ENCODE data around the gene PRKCSH. TPM values are rescaled to one million over a fixed set of nuclear protein-coding genes. Genes with fewer than 3 reads are reported as not detected.
"Not testable (repeated sequence)": the region's sequence is repeated elsewhere in the genome, so short reads cannot be mapped to it uniquely, and the experiment has no call there.

The PRKCSH gene
- total RNA-seq, 2 experiments from 2014 or later = 225 to 269 TPM

DNA sequence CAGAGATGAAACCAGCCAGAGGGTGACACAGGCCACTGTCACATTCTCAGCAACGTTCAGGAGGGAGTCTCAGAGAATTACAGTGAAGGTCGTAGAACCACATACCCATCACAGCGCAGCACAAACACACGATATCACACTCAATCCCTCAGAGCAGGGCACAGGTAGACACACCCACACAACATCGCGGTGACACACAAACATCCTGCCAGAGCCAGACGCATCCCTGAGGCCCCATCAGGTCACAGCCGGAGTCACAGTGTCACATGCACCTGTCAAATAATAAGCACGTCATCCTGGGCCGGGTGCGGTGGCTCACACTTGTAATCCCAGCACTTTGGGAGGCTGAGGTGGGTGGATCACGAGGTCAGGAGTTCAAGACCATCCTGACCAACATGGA is 28.0 kb downstream of the PRKCSH start:
- no peaks in the 10 kb centered on the region for H3K4me1 Mint-ChIP-seq
- POLR2A ChIA-PET = no interaction called here

GRCh38 chr19:11464333-11465265 is 29.2 kb downstream of the PRKCSH start:
- intact Hi-C loops (cut with DNase I, micrococcal nuclease) = no loop called here
- Mint-ChIP-seq H3K9me3 (ENCODE audit: low read depth) (no peaks in the 10 kb centered on the region), H3K27me3 (peaks cover 12% of the 10 kb centered on the region), H3K27ac (no peak overlapping the region), H3K4me1 (no peaks in the 10 kb centered on the region), H3K36me3 (ENCODE audit: low read depth) (no peaks in the 10 kb centered on the region), H3K4me3 (no peak overlapping the region)
- peak; percentile 40 for ATAC-seq
- ChIA-PET POLR2A (no interaction called here), CTCF (no interaction called here)
- DNase-seq = no peak

More for the DNA sequence above, 28.0 kb downstream of the PRKCSH start:
- intact Hi-C loops (cut with DNase I, micrococcal nuclease) = no loop called here
- CTCF ChIA-PET = no interaction called here
- H3K9me3 Mint-ChIP-seq (ENCODE audit: low read depth) = no peaks in the 10 kb centered on the region
- ATAC-seq = peak; percentile 68
- H3K36me3 Mint-ChIP-seq (ENCODE audit: low read depth) = no peaks in the 10 kb centered on the region
- H3K27ac Mint-ChIP-seq = peak overlapping the region; percentile 25
- peak; percentile 44 for DNase-seq
- H3K27me3 Mint-ChIP-seq = peaks cover 14% of the 10 kb centered on the region
- no peak overlapping the region for H3K4me3 Mint-ChIP-seq

DNA sequence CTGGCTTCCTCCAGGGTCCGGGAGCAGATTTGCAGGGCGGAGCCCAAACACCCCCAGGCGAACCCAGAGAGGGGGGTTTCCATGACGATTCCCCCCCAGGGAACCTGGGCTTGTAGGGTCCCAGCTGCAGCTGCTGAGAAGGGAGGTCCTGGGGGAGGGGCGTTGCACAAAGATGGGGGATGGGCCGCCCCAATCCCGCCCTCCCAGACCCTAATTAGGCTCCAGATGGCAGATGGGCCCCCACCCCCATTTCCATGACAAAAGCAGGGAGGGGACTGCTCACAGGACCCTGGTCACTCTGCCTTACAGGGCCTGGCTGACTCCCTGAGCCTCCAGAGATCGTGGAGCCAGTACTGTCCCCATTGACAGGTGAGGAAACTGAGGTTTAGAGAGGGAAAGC is 30.2 kb downstream of the PRKCSH start:
- no peaks in the 10 kb centered on the region for H3K9me3 Mint-ChIP-seq (ENCODE audit: low read depth)
- H3K4me1 Mint-ChIP-seq = no peaks in the 10 kb centered on the region
- POLR2A ChIA-PET = no interaction called here
- H3K36me3 Mint-ChIP-seq (ENCODE audit: low read depth) = no peaks in the 10 kb centered on the region
- DNase-seq (no peak), ATAC-seq (no peak)
- CTCF ChIA-PET = no interaction called here
- H3K27me3 Mint-ChIP-seq = peaks cover 1% of the 10 kb centered on the region
- H3K4me3 Mint-ChIP-seq = no peak overlapping the region
- intact Hi-C loops (cut with DNase I, micrococcal nuclease) = no loop called here
- no peak overlapping the region for H3K27ac Mint-ChIP-seq

- DNase-seq; POLR2A ChIA-PET; CTCF ChIA-PET; H3K4me3 Mint-ChIP-seq; H3K36me3 Mint-ChIP-seq (ENCODE audit: low read depth); intact Hi-C loops (cut with DNase I, micrococcal nuclease); ATAC-seq; H3K27ac Mint-ChIP-seq; H3K9me3 Mint-ChIP-seq (ENCODE audit: low read depth); H3K4me1 Mint-ChIP-seq; H3K27me3 Mint-ChIP-seq: not testable (repeated sequence)
Measured at GRCh38 chr19:11468266-11468845, 32.9 kb downstream of the PRKCSH start.

DNA sequence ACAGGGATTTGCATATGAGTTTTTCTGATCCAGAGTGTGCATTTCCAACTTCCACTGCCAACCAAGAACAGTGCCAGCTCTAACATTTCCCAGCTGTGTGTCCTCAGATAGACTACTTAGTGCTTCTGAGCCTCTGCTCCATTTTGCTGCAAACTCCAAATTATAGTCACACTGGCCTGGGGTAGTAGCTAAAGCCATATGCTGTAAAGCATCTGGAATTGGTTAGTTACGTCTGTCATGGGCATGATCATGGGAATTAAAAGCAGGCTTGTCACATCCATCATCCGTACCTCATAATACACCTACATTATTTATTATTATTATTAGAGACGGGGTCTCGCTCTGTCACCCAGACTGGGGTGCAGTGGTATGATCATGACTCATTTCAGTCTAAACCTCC is 38.3 kb downstream of the PRKCSH start:
- no peak overlapping the region for H3K27ac Mint-ChIP-seq
- H3K4me3 Mint-ChIP-seq = no peak overlapping the region
- intact Hi-C loops (cut with DNase I, micrococcal nuclease) = no loop called here
- ATAC-seq (no peak), DNase-seq (no peak)
- H3K4me1 Mint-ChIP-seq = no peaks in the 10 kb centered on the region
- H3K27me3 Mint-ChIP-seq = peaks cover 4% of the 10 kb centered on the region
- H3K9me3 Mint-ChIP-seq (ENCODE audit: low read depth) = no peaks in the 10 kb centered on the region
- POLR2A ChIA-PET = no interaction called here
- CTCF ChIA-PET = interaction anchor here (0.6 kb wide), 1 partner anchor 689 kb away, joined by 3 read pairs; no protein-coding TSS in a partner anchor
- H3K36me3 Mint-ChIP-seq (ENCODE audit: low read depth) = no peaks in the 10 kb centered on the region

GRCh38 chr19:11475343-11475742 is 39.9 kb downstream of the PRKCSH start:
- H3K27ac Mint-ChIP-seq; DNase-seq; CTCF ChIA-PET; H3K27me3 Mint-ChIP-seq; POLR2A ChIA-PET; H3K4me3 Mint-ChIP-seq; ATAC-seq; intact Hi-C loops (cut with DNase I, micrococcal nuclease); H3K9me3 Mint-ChIP-seq (ENCODE audit: low read depth); H3K36me3 Mint-ChIP-seq (ENCODE audit: low read depth); H3K4me1 Mint-ChIP-seq: not testable (repeated sequence)

GRCh38 chr19:11475861-11476260 is 40.4 kb downstream of the PRKCSH start:
- Mint-ChIP-seq H3K27ac (no peak overlapping the region), H3K4me1 (peaks cover 3% of the 10 kb centered on the region), H3K36me3 (ENCODE audit: low read depth) (no peaks in the 10 kb centered on the region), H3K4me3 (no peak overlapping the region), H3K27me3 (peaks cover 10% of the 10 kb centered on the region), H3K9me3 (ENCODE audit: low read depth) (no peaks in the 10 kb centered on the region)
- no peak for DNase-seq
- intact Hi-C loops (cut with DNase I, micrococcal nuclease) = no loop called here
- POLR2A ChIA-PET = no interaction called here
- ATAC-seq = no peak
- CTCF ChIA-PET = no interaction called here

DNA sequence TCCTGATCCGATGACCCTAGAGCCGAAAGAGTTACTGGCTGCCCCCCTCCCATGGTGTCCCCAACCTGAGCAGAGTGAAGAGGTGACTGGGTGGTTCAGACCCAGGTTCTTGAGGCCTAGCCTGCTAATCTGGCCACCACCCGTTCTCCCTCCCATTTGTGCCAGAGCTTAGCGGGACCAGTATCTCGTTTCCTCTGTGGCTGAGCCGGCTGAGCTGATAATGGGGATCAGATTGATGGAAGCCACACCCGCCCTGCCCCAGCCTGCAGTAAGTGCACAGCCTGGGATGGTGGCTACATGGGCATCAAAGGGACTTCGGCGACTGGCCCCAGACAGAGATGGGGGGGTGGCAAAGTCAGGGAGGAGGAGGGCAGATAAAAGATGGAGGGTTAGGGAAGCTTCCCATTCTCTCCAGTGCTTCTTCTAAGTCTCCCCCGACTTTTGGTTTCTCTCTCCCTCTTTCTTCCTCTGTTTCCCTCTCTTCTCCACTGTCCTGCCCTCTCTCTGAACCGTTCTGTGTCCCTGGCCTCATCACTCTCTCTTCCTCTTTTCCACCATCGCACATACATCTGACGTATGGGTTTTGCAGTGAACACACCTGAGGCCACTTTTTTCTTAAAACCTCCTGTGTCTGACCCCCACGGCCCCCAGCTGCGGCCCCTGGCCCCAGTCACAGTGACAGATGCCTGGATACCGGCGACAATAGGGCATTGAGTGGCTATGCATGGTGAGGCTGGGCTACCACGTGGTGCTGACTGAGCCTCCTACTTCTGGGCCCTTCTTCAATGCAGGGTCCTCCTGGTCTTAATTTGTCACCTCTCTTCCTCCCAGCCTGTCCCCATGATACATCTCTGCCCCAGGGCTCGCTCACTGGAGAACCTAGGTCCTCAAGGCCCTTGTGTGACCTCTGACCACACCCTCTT is 43.0 kb downstream of the PRKCSH start:
- Mint-ChIP-seq H3K4me1 (peaks cover 17% of the 10 kb centered on the region), H3K9me3 (ENCODE audit: low read depth) (no peaks in the 10 kb centered on the region), H3K27me3 (peaks cover 20% of the 10 kb centered on the region), H3K36me3 (ENCODE audit: low read depth) (peaks cover 3% of the 10 kb centered on the region), H3K27ac (no peak overlapping the region), H3K4me3 (no peak overlapping the region)
- ATAC-seq (no peak), DNase-seq (no peak)
- ChIA-PET CTCF (interaction anchor here (0.8 kb wide), 1 partner anchor 104 kb away, joined by 3 read pairs; the partner anchor contains the start of gene SWSAP1), POLR2A (no interaction called here)
- intact Hi-C loops (cut with DNase I, micrococcal nuclease) = no loop called here

DNA sequence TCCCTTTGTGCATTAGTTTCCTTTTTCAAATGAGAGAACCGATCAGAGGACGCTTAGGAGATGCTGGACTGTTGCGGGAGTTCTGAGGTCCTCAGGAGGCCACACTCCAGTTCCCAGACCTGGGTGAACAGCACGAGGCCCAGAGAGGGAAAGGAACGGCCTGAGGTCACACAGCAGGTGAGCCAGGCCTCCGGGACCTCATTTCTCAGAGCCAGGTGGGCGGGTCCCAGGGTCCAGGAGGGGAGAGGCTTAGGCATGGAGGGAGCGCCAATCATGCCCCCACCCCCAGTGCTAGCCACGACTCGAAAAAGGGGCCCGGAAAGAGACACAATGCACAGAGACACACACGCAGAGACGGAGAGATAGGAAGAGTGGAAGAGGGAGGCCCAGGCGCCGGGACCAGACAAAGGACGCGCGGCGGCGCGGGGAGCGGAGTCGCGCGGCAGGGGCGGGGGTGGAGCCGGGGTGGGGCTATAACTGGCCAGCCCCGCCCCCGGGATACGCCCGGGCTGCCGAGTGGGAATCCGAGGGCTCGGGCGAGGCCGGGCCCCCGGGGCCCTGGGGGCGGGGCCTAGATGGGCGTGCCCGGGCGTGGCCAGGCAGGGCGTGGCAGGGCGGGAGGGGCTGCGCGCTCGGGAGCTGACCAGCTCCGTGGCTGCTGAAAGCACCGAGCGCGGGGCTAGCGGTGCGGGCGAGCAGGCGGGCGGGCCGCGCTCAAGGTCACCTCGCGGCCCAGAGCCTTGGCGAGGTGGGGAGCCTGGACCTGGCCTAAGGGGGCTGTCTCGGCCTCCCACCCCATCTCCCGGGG is 43.9 kb downstream of the PRKCSH start:
- Mint-ChIP-seq H3K27ac (no peak overlapping the region), H3K36me3 (ENCODE audit: low read depth) (peaks cover 7% of the 10 kb centered on the region), H3K4me3 (no peak overlapping the region), H3K4me1 (peaks cover 17% of the 10 kb centered on the region), H3K27me3 (peaks cover 20% of the 10 kb centered on the region), H3K9me3 (ENCODE audit: low read depth) (no peaks in the 10 kb centered on the region)
- no peak for ATAC-seq
- ChIA-PET POLR2A (no interaction called here), CTCF (no interaction called here)
- intact Hi-C loops (cut with DNase I, micrococcal nuclease) = no loop called here
- DNase-seq = peak; percentile 72

GRCh38 chr19:11479898-11480714 is 44.7 kb downstream of the PRKCSH start:
- H3K9me3 Mint-ChIP-seq (ENCODE audit: low read depth) = no peaks in the 10 kb centered on the region
- ATAC-seq (no peak), DNase-seq (no peak)
- H3K36me3 Mint-ChIP-seq (ENCODE audit: low read depth) = peaks cover 9% of the 10 kb centered on the region
- H3K27ac Mint-ChIP-seq = no peak overlapping the region
- intact Hi-C loops (cut with DNase I, micrococcal nuclease) = loop anchor here in 1 of 2 experiments (5.0 kb wide), 1 partner anchor 188 kb away; no protein-coding TSS in a partner anchor
- peaks cover 20% of the 10 kb centered on the region for H3K27me3 Mint-ChIP-seq
- H3K4me1 Mint-ChIP-seq = peaks cover 17% of the 10 kb centered on the region
- H3K4me3 Mint-ChIP-seq = no peak overlapping the region
- ChIA-PET CTCF (no interaction called here), POLR2A (no interaction called here)

Measured in activated CD4-positive, alpha-beta T cell treated with anti-CD3 and anti-CD28 coated beads for 36 hours (primary cell).